Stimulated activated CD8-positive, alpha-beta memory T cell treated with anti-CD3 and anti-CD28 coated beads, Interleukin-12 subunit alpha, Interleukin-12 subunit beta, amount 100 ng/mL, for 1 hour (primary cell): Measurements from ENCODE around the gene ELK3.

Experiments used
- DNase-seq: peaks from one replicate; pipeline ENCODE4 v3.0.0-alpha.2; 2020; ENCODE audit warnings: low read depth

ELK3 gene

DNA sequence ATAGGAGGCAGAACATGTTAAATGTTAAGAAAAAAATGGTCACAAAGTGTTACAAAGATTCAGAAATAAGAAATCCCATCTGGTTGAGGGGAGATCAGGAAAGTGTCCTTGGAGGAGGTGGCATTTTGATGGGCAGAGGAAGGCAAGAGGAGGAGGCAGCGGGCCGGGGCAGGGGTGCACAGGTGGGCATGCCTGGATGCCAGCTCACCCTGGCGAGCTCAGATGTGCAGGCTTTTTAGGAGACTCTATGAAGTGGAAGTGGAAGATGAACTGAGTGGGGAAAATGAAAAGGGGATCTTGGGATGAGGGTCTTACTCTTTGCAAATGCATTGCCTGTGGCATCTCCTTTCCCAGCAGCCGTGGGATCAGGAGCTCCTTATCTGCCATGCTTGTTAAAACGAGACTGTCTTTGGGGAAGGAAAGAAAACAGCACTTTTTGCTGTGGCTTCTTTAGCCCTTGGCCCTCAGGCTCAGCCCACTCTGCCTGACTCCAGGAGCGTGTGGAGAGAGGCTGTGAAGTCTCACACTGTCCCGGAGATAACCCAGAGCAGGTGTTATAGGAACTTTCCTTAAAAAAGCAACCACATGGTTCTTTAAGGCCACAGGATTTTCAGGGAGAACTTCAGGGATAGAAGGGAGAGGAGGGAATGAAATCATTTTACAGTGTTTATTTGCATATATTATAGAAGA lies 62.6 kb downstream of the ELK3 start:
- no peak for DNase-seq

DNA sequence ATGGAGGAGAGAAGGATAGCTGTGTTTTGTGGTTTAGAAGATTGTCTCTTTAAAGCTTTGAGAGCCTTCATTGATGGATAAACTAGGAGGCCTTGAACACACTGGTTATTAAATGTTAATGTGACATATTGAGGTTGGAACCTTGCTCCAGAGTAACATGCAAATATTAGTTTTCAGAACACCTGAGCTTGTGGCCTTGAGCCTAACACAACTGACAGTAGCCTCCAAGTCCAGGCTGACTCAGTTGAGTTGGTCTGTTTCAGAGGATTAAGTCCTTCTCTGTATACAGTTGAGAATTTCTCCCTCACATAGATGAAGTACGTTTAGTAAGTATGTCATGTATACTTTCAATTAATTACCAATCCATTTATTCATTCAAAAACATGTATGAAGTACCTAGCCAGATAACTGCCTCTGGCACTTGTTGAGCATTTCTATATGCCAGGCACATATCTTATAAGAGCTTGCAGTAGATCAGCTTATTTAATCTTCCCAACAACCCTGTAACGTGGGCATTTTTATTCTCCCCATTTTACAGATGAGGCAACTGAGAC lies 63.5 kb downstream of the ELK3 start:
- DNase-seq: no peak

DNA sequence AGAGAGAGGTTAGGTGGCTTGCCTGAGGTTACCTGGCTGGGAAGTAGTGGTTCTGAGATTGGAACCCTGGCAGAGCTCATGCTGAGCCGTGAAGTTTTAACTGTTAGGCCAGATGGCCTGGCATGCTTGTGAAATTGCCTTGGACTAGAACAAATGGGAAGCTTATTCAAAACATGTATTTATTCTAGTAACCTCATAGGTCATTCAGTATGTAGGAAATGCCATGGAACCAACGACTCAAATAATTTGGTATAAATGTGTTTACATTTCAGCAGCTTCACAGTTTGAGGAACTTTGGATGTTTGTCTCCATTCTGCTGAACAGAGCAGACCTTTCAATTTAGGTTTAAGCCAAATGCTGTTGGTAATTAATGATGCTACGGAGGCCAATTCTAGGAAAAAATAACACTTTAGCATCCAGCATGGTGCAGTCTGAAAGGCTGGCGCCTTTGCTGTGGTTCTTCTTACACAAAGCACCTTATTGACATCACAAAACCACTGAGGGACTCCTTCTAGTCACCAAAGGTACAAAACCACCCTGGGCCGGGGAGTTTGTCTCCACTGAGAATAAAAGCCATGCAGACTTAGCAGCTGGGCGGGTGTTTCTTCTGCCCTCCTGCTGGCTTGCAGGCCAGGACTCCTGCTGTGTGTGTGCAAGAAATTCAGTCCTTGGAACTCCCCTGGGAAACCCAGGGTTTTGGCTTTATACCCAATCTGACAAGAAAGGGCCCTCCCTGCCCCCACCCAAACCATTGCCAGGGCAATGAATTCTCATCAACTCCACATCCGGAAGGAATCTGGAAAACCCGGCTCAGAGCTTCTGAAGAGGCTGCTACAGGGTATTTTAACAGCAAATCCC lies 64.2 kb downstream of the ELK3 start:
- DNase-seq: no peak

DNA sequence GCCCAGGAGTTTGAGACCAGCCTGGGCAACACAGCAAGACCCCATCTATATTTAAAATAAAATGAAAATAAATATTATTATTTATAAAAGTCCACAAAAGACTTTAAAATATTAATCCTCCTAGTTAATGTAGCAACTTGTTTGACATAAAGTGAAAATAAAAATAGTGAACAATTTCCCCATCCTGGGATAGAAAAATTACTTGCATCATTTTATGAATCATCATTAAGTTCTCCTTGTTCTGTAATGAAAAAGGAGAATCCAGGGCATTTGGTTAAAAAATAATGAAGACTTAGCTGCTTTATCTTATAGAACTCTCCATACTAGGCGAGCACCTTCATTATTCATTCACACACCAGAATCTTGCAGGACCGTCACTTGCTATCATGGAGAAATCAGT lies 66.1 kb downstream of the ELK3 start:
- DNase-seq: no peak

DNA sequence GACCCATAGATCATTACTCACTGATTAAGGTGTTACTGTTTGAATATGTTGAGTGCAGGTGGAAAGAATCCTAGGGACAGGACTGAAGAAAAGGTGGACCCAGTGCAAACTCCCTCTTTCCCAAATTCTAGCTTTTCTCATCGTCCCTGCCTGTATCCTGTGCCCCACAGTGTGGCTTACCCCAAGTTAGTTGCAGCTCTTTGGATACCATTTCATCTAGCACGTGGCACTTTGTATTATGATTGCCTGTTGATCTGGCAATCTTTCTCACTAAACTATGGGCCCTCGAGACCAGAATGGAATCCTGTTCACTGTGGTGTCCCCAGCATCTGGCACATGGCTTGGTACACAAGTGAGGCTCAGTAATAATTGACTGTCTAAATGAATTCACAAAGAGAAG lies 66.5 kb downstream of the ELK3 start:
- no peak for DNase-seq

DNA sequence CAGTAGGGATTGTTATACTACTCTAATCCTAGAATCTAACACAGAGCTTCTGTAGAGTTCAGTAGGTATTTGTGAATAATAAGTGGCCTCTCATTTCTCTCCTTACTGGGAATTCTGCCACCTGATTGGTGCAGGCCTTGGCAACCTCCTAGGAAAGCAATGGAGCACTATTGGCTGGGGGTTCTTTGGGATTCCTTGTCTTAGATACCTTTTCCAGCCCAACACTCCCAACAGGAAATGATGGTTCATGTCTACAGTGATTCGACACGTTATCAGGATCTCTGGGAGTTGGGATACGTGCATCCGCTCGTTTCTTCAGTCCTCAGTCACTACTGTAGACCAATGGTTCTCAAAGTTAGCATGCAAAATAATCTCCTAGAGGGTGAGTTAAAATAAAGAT lies 67.4 kb downstream of the ELK3 start:
- DNase-seq: no peak

DNA sequence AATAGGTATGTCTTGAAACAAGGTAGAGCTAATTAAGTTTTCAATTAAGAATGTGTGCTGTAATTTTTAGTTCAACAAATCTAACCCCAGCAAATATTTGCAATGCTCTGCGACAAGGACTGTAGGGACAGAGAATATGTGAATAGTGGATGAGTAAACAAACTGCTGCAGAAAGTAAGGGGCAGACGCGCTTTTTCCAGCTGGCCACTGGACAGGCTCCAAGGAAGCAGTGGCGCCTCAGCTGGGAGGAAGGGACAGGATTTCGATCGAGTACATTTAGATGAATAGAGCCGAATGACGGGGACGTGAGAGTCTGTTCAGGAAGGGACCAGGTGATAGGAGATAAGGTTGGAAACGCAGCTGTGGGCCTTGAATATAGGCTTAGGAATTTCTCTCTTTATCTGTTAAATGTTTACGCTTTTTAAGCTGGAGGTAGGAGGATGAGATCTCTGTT lies 69.3 kb downstream of the ELK3 start:
- DNase-seq: no peak

DNA sequence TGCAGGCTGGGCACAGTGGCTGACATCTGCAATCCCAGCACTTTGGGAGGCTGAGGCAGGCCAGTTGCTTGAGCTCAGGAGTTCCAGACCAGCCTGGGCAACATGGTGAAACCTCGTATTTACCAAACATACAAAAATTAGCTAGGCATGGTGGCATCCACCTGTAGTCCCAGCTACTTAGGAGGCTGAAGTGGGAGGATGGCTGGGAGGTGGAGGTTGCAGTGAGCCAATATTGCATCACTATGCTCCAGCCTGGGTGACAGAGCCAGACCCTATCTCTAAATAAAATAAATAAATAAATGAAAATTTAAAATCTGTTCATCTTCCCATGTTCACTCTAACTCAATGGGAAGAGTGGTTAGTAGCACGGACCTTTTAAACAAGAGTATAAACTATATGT lies 71.2 kb downstream of the ELK3 start:
- no peak for DNase-seq

DNA sequence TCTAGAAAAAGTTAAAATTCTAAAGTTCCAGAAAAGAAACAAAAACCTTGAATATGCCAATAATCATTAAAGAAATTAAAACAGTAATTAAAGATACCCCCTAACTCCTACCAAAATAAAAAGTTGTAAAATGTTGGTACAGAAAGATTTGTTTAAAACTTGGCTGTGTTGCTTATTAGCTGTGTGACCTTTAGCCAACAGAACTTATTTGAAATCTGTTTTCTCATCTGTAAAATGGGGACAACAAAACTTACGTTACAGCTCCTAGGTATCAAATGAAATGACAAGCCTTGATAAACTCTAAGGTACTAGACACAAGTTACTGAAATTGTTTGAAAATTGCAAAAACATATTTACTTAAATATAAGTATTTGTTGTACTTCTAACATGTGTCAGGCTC lies 71.7 kb downstream of the ELK3 start:
- no peak for DNase-seq

DNA sequence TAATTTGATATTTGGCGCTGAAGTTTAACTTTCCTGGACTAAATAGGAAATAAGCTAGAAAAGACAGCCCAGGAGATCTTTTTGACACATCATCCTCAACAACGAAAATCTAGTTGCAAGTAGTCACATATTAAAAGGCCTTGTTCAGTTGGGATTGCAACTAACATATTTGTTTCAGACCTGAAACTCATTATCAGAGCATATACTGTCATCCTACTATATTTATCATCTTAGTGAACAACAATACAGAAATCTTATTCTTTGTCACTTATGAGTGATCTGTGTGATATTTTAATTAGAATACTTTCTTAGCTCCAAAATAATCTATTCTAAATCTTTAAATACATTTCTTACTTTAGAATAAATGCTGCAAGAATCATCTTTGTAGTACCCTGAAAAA lies 72.1 kb downstream of the ELK3 start:
- no peak for DNase-seq

DNA sequence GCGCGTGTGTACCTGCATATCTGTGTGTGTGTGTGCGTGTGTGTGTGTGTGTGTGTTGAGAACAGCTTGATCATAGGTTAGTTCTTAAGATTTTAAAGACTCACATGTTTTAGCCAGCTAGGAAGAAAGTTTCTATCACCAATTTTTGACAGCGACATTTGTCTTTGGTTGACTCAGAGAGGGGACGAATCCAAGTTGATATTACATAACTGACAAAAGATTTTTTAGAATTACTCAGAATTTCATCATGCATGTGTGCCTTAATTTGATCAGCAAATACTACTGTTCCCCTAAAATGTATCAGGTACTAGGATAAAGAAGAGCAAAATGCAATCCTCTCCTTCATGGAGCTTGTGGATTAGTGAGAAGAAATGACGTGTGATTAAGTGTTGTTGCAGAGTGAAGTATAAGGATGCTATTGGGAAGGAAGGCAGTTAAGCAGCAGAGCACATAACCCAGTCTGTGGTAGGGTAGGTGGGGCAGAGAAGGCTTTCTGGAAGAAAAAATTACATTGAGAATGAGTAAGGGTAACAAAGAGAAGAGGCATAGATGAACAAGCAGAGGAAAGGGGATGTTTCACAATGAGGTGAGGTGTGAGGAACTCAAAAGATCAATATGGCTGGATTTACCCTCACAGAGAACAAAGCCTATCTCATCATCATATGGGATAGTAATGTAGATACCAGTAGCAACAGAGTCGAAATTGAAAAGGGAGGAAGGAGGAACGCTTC lies 77.5 kb downstream of the ELK3 start:
- DNase-seq: no peak

DNA sequence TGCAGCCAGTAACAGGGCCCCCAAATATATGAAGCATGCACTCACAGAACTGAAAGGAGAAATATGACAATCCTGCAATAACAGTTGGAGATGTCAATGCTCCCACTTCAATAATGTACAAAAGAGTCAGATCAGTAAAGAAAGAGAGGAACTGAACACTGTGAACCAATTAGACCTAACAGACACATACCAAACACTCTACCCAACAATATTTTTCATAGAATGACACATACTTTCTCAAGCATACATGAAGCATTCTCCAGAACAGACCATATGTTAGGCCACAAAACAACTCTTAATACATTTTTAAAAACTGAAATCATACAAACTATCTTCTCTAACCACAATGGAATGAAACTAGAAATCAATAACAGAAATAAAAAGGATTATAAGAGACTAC lies 80.2 kb downstream of the ELK3 start:
- DNase-seq: no peak

DNA sequence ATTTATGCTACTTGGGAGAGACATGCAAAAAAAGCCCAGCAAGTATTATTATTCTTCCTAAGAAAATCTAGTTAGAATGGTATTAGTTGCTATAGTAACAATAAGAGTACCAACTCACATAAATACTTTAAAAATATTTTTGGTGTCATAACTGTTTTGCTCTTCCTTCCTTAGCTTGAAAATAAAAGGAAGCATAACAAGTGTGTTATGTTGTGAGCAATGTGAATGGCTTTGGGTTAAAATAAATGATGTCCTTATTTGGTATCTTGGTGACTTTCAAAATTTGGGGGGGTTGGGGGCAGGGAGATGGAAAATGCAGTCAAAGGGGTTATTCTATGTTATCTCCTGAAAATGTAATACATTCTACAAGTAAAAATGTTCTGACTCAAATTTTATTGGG lies 91.0 kb downstream of the ELK3 start:
- no peak for DNase-seq

DNA sequence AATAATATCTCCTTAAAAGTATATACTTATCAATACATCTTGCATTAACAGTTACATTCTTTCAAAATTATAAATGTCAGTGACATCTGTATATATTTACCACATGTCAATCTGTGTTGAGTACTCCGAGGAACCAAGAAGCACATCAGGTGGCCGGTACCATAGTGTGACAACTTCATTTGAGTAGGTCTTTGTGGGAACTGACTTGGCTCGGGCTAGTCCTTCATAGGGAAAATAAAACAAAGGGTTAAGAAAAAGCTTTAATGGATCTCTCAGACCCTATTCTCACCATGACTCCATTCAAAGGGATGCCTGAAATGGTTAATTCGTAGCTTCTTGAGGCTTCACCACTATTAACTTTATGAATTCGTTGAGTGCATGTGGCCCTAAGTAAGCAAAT lies 94.9 kb downstream of the ELK3 start:
- no peak for DNase-seq

DNA sequence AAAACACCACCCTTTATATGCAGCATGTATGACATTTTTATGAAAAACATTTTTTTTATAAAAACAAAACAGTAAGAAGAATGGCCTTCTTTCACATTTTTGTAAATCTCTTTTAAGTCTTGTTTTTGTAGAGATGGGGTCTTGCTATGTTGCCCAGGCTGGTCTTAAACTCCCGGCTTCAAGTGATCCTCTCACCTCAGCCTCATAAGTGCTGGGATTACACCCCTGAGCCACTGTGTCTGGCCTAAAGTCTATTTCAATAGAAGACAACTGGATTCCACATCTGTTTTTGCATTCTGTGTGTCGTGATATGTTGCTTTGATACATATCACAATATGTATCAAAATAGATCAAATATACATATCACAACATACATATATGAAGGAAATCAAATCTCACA lies 98.9 kb downstream of the ELK3 start:
- DNase-seq: no peak

DNA sequence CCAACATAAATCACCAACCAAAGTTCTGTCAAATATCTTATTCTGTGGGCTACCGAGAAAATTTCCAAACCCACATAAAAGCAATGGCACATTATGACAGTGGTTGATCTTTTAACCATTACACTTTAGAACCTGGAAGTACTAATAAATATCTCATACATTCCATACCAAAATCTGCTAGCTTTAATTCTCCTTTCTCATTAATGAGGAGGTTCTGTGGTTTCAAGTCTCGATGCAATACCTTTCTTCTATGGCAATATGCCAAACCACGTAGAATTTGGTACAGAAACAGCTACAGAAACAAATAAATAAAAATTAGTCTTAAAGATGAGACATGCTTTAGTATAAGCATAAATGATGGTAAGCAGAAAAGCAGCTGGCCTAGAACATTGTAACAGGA lies 100.7 kb downstream of the ELK3 start:
- DNase-seq: no peak

DNA sequence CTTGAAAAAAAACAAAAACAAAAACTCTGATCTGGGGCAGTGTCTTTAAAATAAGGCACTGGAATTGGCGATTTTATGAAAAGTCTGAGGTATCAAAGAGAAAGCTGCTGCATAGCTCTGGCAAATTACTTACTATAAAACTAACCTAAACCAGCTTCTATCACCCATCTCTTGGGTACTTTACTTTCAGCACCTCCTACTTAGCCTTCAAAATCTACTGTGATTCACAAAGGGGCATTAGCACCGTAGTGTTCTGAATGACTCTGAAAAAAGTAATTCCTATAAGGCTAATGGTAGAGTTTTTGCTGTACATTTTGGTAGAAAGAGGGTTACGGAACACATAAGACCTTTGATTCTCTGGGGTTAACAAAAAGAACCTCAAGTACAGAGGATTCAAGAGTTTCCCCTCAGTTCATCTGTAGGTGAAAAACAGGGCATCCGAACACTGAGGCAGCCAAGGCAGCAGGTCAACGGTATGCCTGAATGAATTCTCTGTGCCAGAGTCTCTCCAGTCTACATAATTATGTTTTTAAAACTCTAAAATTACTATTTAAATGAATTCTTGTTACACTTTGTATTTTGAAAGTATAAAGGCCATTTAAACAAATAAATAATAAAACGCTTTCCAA lies 101.5 kb downstream of the ELK3 start:
- DNase-seq: no peak

DNA sequence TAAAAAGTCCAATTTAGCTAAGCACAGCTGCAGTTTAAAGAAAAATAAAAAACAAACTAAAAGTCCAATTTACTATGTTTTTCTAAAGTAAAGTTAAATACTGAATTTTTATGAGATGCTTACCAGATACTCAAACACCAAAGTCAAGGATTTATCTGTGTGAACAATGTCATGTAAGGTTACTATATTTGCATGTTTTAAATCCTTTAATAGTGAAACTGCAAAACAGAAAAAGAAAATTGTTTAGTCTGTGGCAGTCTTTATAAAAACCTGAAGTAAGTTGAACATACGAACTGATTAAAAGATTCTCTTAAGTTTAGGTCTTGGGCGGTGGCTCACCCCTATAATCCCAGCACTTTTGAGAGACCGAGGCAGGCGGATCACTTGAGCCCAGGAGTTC lies 103.3 kb downstream of the ELK3 start:
- no peak for DNase-seq

DNA sequence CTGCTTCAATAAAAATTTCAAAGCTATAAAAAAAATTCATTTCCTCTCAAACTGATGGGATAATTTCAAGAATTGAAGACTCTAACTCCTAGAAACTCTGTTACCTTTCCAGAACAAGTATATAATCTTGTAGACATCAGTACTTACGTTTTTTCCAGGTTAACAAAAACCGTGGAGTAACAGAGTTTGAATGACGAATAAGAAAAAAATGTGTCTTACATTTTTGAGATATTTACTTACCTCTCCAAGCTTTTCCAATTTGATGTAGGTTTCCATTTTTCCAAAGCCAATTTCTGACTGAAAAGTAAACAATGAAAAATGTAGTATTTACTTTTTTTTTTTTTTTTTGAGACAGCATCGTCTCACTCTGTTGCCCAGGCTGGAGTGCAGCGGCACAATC lies 105.9 kb downstream of the ELK3 start:
- DNase-seq: no peak

DNA sequence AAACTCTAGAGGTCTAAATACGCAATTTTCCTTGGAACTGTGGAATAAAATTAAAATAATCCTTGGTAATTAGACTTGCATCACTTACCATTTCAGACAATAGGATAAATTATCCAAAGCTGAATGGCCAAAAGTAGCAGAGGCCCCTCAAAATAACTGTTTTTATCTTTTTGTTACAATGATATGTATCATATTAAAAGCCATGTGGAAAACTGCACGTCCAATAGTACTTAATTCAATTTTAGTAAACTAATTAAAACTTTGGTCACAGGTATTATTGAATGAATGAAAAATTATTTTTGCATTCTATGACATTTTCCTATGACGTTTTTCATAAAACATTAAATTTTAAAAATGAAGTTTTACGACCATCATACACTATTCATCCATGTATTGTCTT lies 107.6 kb downstream of the ELK3 start:
- no peak for DNase-seq

DNA sequence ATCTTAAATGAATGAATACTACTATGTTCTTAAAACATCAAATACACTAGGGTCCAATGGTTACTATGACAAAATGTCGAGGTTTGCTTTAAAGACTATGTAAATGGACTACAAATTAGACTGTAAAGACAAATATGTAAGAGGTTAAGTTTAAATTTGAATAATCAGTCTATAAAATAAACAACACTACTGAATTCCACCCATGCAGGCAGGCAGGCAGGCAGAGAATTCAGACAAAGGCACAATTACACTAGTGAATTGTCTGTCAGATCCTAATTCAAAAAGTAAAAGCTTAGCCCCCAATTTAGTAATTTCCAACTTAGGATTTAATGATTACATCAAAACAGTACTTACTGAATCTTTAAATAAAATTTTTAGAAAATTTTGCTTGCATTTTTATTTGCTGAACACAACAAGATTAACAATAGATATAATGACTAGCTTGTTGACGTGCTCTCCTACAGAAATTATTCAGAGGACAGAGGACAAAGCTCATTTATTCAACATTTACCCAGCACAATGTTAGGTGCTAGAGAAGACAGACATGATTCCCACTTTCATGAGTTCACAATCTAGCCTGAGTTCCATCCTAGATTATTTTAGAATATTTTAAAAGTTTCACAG lies 108.6 kb downstream of the ELK3 start:
- no peak for DNase-seq

DNA sequence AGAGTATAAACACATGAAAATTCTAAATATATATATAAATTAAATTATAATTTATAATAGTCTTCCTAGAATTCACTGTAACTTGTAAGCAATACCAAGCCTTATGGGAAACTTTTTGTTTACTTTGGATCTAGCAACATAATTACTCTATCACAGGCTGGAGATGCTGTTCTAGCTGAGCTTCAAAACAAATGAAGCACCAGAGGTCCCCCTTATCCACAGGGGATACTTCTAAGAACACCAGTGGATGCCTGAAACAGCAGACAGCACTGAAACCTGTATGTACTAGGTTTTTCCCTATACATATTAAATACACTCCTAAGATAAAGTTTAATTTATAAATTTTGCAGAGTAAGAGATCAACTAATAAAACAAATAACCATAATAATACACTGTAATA lies 109.5 kb downstream of the ELK3 start:
- DNase-seq: no peak
